ENCODE data around the gene NARF. TPM values are rescaled to one million over a fixed set of nuclear protein-coding genes. Genes with fewer than 3 reads are reported as not detected.
"Not testable (repeated sequence)": the region's sequence is repeated elsewhere in the genome, so short reads cannot be mapped to it uniquely, and the experiment has no call there.

Gene NARF
- polyA plus RNA-seq, 1 of the 3 experiments (the other 2 are of a cell fraction): 128 TPM

DNA sequence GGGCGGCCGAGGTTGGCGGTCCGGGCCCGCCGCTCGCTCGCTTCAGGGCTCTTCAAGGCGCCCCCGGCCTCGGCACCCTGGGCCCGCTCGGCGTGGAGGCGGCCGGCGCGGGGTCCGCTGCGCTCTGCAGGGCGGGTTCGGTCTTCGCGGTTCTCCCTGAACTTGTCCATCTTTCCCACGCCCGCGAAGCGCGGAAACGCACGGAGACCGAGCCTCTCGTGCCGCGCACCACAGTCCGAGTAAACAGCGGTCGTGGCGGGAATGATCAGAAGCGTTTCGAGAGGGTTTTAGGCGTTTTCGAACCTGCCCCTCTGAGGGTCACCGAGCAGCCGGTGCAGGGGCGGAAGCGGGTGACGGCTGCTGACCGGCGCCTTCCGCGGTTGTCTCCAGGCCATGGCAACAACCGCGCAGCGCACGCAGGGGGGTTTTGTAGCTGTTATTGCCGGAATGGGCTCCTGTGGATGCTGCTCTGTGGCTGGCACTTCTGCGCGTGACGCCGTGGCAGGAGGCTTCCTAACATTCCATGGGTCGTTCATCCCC, 414 bp downstream of the NARF start:
- Histone ChIP-seq H3K27me3 (ENCODE audit: insufficient read depth) (no peaks in the 10 kb centered on the region), H3F3A (replicated peaks; ENCODE audit: insufficient read depth) (peaks cover 7% of the 10 kb centered on the region), H2AFZ (ENCODE audit: low read depth) (peak overlapping the region; percentile 54; the same call in 1 of the 2 replicates), H3K9me3 (no peaks in the 10 kb centered on the region), H4K20me1 (ENCODE audit: insufficient read depth) (peaks cover 6% of the 10 kb centered on the region; the same call in 1 of the 2 replicates), H3K4me1 (ENCODE audit: control insufficient read depth in 1 of 2, insufficient read depth in 2 of 2, low read depth in 1 of 2, low read length in 1 of 2) (peaks cover 5 to 11% of the 10 kb centered on the region in 2 experiments; a peak in 3 of 4 replicates), H3K4me2 (peak overlapping the region; percentile 94), H3K27ac (ENCODE audit: low read depth in 2 of 2, low read length in 1 of 2) (peak overlapping the region; percentile 64 to 99), H3K9me2 (no peaks in the 10 kb centered on the region), H3K79me2 (ENCODE audit: insufficient read depth) (peaks cover 28% of the 10 kb centered on the region), H3K9ac (peak overlapping the region; percentile 95), H3K36me3 (replicated peaks in 1 of 2; ENCODE audit: control insufficient read depth in 1 of 2, insufficient read depth in 2 of 2, low read length in 1 of 2) (peaks cover 18 to 21% of the 10 kb centered on the region in 2 experiments), H3K4me3 (ENCODE audit: low read depth in 2 of 2, low read length in 1 of 2) (peak overlapping the region; percentile 74 to 92)
- ChIA-PET POLR2A (interaction anchor here (0.5 to 0.7 kb wide), 2 partner anchors 23 to 44 kb away, joined by 3 read pairs; no protein-coding TSS in a partner anchor), CTCF (interaction anchor here (2.2 kb wide), 1 partner anchor 96 kb away, joined by 9 read pairs; no protein-coding TSS in a partner anchor)
- TF ChIP-seq FOSL2 (IDR thresholded peaks at IDR 0.05; ENCODE audit: borderline replicate concordance, low read depth) (no peak), FOXM1 (IDR thresholded peaks at IDR 0.05; ENCODE audit: low read depth) (no peak), MXI1 (IDR thresholded peaks at IDR 0.05; ENCODE audit: low read depth, low read length) (peak; percentile 53; the same call in 1 of the 2 replicates), USF1 (IDR thresholded peaks at IDR 0.05; ENCODE audit: borderline replicate concordance, low read depth) (no peak), ELF1 (IDR thresholded peaks at IDR 0.05) (peak; percentile 20; the same call in 1 of the 2 replicates), GABPA (IDR thresholded peaks at IDR 0.05; ENCODE audit: low read depth) (peak; percentile 30; the same call in 1 of the 2 replicates), RAD21 (IDR thresholded peaks at IDR 0.05; ENCODE audit: low read length) (0 out of 2 replicates have a peak, but pooled peaks have one; percentile 4), JUND (IDR thresholded peaks at IDR 0.05) (no peak), YY1 (IDR thresholded peaks at IDR 0.05; ENCODE audit: low read depth) (no peak)
- WGBS (ENCODE audit: low lambda C conversion rate): 2% methylated on average over 50 of the region's 62 CpGs
- peak; percentile 76 for DNase-seq

- CTCF ChIA-PET: interaction anchor here (1.5 kb wide), 1 partner anchor 29 kb away, joined by 4 read pairs; no protein-coding TSS in a partner anchor
- POLR2A ChIA-PET; H3K9me3 ChIP-seq; H4K20me1 ChIP-seq (ENCODE audit: insufficient read depth); DNase-seq; H3K27ac ChIP-seq (ENCODE audit: low read depth in 2 of 2, low read length in 1 of 2); H3K27me3 ChIP-seq (ENCODE audit: insufficient read depth); H3F3A ChIP-seq (replicated peaks; ENCODE audit: insufficient read depth); H2AFZ ChIP-seq (ENCODE audit: low read depth); H3K9me2 ChIP-seq: not testable (repeated sequence)
- Histone ChIP-seq H3K36me3 (replicated peaks in 1 of 2; ENCODE audit: control insufficient read depth in 1 of 2, insufficient read depth in 2 of 2, low read length in 1 of 2) (peaks cover 26 to 28% of the 10 kb centered on the region in 2 experiments), H3K4me1 (ENCODE audit: control insufficient read depth in 1 of 2, insufficient read depth in 2 of 2, low read depth in 1 of 2, low read length in 1 of 2) (peaks cover 5 to 11% of the 10 kb centered on the region in 2 experiments; a peak in 3 of 4 replicates), H3K79me2 (ENCODE audit: insufficient read depth) (peaks cover 28% of the 10 kb centered on the region), H3K4me3 (ENCODE audit: low read depth in 2 of 2, low read length in 1 of 2) (peak overlapping the region in 1 of 2 experiments; percentile 92; a peak in 2 of 4 replicates), H3K4me2 (peak overlapping the region; percentile 94), H3K9ac (peak overlapping the region; percentile 95; the same call in 1 of the 2 replicates)
- WGBS (ENCODE audit: low lambda C conversion rate): 93% methylated on average over 9 of the region's 9 CpGs
Observed at GRCh38 chr17:82459936-82460335, 1.4 kb downstream of the NARF start.
